Measurements from ENCODE around the gene ZNF723. TPM values are rescaled to one million over a fixed set of nuclear protein-coding genes. Genes with fewer than 3 reads are reported as not detected.
"Not testable (repeated sequence)": the region's sequence is repeated elsewhere in the genome, so short reads cannot be mapped to it uniquely, and the experiment has no call there.

The ZNF723 gene
- total RNA-seq, 4 donors from 2014 or later, result not detected

DNA sequence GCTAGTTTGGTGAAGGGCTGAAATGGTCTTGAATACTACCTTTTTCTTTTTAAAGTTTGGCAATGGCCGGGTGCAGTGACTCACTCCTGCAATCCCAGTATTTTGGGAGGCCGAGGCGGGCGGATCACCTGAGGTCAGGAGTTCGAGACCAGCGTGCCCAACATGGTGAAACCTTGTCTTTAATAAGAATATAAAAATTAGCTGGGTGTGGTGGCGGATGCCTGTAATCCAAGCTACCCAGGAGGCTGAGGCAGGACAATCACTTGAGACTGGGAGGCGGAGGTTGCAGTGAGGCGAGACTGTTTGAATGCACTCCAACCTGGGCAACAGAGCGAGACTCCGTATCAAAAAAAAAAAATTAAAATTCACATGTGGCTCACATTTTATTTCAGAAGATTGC is 880 bp upstream of the ZNF723 start:
- ATAC-seq (ENCODE audit: low FRiP score) (no peak), DNase-seq (ENCODE audit: low spot score) (no peak)
- TF ChIP-seq, protein P1, sequence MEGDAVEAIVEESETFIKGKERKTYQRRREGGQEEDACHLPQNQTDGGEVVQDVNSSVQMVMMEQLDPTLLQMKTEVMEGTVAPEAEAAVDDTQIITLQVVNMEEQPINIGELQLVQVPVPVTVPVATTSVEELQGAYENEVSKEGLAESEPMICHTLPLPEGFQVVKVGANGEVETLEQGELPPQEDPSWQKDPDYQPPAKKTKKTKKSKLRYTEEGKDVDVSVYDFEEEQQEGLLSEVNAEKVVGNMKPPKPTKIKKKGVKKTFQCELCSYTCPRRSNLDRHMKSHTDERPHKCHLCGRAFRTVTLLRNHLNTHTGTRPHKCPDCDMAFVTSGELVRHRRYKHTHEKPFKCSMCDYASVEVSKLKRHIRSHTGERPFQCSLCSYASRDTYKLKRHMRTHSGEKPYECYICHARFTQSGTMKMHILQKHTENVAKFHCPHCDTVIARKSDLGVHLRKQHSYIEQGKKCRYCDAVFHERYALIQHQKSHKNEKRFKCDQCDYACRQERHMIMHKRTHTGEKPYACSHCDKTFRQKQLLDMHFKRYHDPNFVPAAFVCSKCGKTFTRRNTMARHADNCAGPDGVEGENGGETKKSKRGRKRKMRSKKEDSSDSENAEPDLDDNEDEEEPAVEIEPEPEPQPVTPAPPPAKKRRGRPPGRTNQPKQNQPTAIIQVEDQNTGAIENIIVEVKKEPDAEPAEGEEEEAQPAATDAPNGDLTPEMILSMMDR (IDR thresholded peaks at IDR 0.05), result no peak

DNA sequence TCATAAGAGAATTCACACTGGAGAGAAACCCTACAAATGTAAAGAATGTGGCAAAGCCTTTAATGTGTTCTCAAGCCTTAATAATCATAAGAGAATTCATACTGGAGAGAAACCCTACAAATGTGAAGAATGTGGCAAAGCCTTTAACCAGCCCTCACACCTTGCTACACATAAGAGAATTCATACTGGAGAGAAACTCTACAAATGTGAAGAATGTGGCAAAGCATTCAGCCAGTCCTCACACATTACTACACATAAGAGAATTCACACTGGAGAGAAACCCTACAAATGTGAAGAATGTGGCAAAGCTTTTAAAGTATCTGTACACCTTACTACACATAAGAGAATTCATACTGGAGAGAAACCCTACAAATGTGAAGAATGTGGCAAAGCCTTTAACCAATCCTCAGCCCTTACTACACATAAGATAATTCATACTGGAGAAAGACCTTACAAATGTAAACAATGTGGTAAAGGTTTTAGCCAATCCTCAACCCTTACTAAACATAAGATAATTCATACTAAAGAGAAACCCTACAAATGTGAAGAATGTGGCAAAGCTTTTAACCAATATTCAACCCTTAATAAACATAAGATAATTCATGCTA is 25.7 kb downstream of the ZNF723 start:
- not testable (repeated sequence) for ATAC-seq (ENCODE audit: low FRiP score); DNase-seq (ENCODE audit: low spot score)

DNA sequence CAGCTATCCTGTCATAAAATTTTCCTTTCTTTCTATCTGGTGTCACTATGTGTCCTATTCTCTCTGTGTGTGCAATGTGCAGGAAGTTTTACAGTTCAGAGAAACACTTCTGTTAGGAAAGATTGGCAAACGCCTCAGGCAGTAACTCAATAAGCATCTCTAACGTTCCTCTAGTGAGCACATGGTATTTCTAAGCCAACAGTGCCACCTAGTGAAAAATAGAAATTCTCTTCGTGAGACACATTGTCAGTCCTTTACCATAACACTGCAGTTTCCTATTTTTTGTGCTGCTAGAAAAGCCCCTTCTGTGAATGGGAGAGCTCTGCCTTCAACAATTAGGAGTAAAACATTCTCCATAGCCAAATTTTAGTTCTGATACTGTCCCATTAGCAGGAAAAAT is 50.7 kb downstream of the ZNF723 start:
- ATAC-seq (ENCODE audit: low FRiP score) (no peak), DNase-seq (ENCODE audit: low spot score) (no peak)
- TF ChIP-seq, protein P1 (IDR thresholded peaks at IDR 0.05), result no peak

DNA sequence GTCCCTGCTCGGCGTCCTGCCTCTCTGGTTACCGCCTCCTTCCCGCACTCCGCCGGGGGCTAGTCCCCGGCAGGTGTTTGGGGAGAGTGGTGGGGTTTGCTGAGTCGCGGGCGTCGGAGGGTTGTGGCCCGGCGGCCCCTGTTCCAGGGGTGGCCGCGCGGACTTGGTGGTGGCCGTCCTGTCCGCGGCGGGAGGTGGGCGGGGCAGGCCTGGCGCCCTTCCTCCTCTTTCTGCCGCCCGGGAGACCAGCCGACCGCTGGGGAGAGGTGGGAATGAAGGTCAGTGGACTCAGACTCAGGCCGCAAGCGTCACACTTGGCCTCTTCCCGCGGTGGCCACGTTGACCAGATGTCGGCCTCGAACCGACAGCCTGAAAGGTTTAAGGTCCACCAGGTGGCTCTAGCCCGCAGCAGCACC is 61.8 kb downstream of the ZNF723 start:
- DNase-seq (ENCODE audit: low spot score) (no peak), ATAC-seq (ENCODE audit: low FRiP score) (no peak)
- TF ChIP-seq, protein P1 (IDR thresholded peaks at IDR 0.05), result no peak

DNA sequence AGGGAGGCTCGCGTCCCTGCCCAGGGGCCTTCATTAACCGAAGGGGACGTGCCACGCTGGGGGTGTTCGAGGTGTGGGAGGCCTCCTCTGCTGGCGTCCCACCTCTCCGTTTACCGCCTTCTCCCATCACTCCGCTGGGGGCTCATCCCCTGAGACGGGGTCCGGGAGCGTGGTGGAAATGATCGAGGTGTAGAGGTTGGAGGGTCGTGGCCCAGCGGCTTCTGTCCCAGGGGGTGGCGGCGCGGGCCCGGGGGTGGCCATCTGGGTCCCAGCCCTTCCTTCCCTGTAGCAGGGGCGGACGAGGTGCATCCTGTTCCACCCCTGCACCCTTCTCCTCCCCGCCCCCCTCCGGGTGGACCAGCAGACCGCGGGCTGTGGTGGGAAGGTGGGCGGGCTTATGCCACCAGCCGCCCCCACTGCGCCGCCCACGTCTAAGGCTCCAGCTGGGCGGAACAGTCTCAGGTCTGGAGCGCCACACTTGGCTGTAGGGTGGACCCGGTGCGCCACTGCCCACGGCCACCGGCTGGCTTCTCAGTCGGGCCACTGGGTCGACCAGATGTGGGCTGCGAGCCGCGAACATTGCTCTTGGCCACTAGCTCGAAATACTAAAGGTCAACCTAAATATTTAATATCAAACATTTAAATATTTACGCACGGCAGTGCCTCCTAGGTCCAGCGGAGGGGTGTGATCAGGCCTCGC is 69.5 kb downstream of the ZNF723 start:
- ATAC-seq (ENCODE audit: low FRiP score) (no peak), DNase-seq (ENCODE audit: low spot score) (no peak)
- TF ChIP-seq, protein P1 (IDR thresholded peaks at IDR 0.05), result no peak

Small RNAs within 50 kb of the gene (small RNA-seq; reads per million reads assigned to genes)
- not detected for gene VN1R88P

Other genes with a start within 250 kb of the ZNF723 start
- gene ZNF492, start 198.0 kb upstream of the ZNF723 start, total RNA-seq, result under 1 TPM; 0.12 to 0.32 (median 0.22) TPM
- gene ZNF99, start 48.1 kb upstream of the ZNF723 start, total RNA-seq, result under 1 TPM in 2 of 4 donors, not detected in 2; 0.09 to 0.47 TPM
- gene ZNF728, start 170.9 kb downstream of the ZNF723 start, total RNA-seq, result 1 to 10 TPM; 1.4 to 4.3 (median 2.4) TPM

Measured in omental fat pad (tissue), 4 donors.